H1 (cell line): ENCODE data around the gene ZNF446.

Experiments used
- CBX5 ChIP-seq: fragments of 300-800, 300-1000 bp; sonication (generic); IDR thresholded peaks from 2 replicates; pipeline ENCODE4 v1.7.1; 2016; ENCODE audit warnings: antibody characterized with exemption, low read length, low read depth
- CEBPB ChIP-seq: IDR thresholded peaks from 2 replicates; pipeline ENCODE4 v1.6.1; 2012; ENCODE audit warnings: low read depth, low read length
- CTCF ChIP-seq, 3 experiments: IDR thresholded peaks; 1 replicate in 2 of 3; 2 replicates in 1 of 3; pipeline versions ENCODE4 v1.5.1 to v1.6.1; 2011; ENCODE audit warnings: low read length in 3 of 3, mild to moderate bottlenecking in 3 of 3, inconsistent platforms in 2 of 3, low read depth in 1 of 3, moderate library complexity in 1 of 3; ENCODE audit not compliant: insufficient read depth in 1 of 3; ENCODE audit errors: control extremely low read depth in 1 of 3
- E2F6 ChIP-seq: IDR thresholded peaks from 2 replicates; pipeline ENCODE4 v1.6.1; 2012; ENCODE audit warnings: inconsistent platforms
- EZH2 ChIP-seq: fragments of 200-600 bp; sonication (generic); IDR thresholded peaks from 2 replicates; pipeline ENCODE4 v1.7.1; 2012; ENCODE audit warnings: low read depth, mild to moderate bottlenecking, moderate library complexity, low read length, inconsistent platforms; ENCODE audit not compliant: severe bottlenecking
- NANOG ChIP-seq: IDR thresholded peaks from 2 replicates; pipeline ENCODE4 v1.6.1; 2011; ENCODE audit warnings: low read length, low read depth, mild to moderate bottlenecking, inconsistent platforms; ENCODE audit not compliant: insufficient read depth, poor library complexity, severe bottlenecking
- POLR2A ChIP-seq, 2 experiments: IDR thresholded peaks; 1 replicate in 1 of 2; 2 replicates in 1 of 2; pipeline ENCODE4 v1.6.1; 2011; ENCODE audit warnings: low read depth in 2 of 2, low read length in 2 of 2, mild to moderate bottlenecking in 2 of 2; ENCODE audit errors: control extremely low read depth in 1 of 2
- POLR2AphosphoS5 ChIP-seq: IDR thresholded peaks from 2 replicates; pipeline ENCODE4 v1.6.1; 2011; ENCODE audit warnings: low read depth, low read length
- RAD21 ChIP-seq, 2 experiments: IDR thresholded peaks in 1 of 2; conservative IDR thresholded peaks in 1 of 2; 2 replicates each; pipeline ENCODE4 v1.6.1; 2011; ENCODE audit warnings: low read depth in 2 of 2, low read length in 2 of 2, improper control_type of control experiment in 1 of 2, inconsistent platforms in 1 of 2, mild to moderate bottlenecking in 1 of 2, moderate library complexity in 1 of 2
- SIX5 ChIP-seq: IDR thresholded peaks from 2 replicates; pipeline ENCODE4 v1.6.1; 2011; ENCODE audit warnings: mild to moderate bottlenecking, low read depth, low read length
- TAF7 ChIP-seq: optimal IDR thresholded peaks from 2 replicates; pipeline ENCODE3; 2011; ENCODE audit warnings: low read depth, mild to moderate bottlenecking, inconsistent platforms, low read length, moderate library complexity, borderline replicate concordance
- TEAD4 ChIP-seq: IDR thresholded peaks from 2 replicates; pipeline ENCODE4 v1.6.1; 2012; ENCODE audit warnings: low read depth, low read length, inconsistent platforms, mixed read lengths
- YY1 ChIP-seq: IDR thresholded peaks from 2 replicates; pipeline ENCODE4 v1.6.1; 2011; ENCODE audit warnings: low read depth, mild to moderate bottlenecking, low read length
- TF ChIP-seq, protein P1 (sequence below): IDR thresholded peaks from 2 replicates; pipeline ENCODE4 v1.6.1; 2012; ENCODE audit warnings: inconsistent platforms

GRCh38 chr19:58491393-58491792, 15.2 kb downstream of the ZNF446 start:
- TF ChIP-seq CTCF (IDR thresholded peaks at IDR 0.05; ENCODE audit: control extremely low read depth in 1 of 3, insufficient read depth in 1 of 3, low read depth in 1 of 3, low read length in 3 of 3): no peak
- no peak for TF ChIP-seq TAF7
- no peak for TF ChIP-seq POLR2A (IDR thresholded peaks at IDR 0.05; ENCODE audit: control extremely low read depth in 1 of 2, low read depth in 2 of 2, low read length in 2 of 2)
- TF ChIP-seq POLR2AphosphoS5: no peak
- no peak for TF ChIP-seq SIX5
- TF ChIP-seq EZH2: no peak
- no peak for TF ChIP-seq E2F6
- TF ChIP-seq, protein P1, sequence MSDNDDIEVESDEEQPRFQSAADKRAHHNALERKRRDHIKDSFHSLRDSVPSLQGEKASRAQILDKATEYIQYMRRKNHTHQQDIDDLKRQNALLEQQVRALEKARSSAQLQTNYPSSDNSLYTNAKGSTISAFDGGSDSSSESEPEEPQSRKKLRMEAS: no peak
- TF ChIP-seq NANOG: no peak
- TF ChIP-seq RAD21 (IDR thresholded peaks at IDR 0.05 in 1 of 2, conservative IDR thresholded peaks at IDR 0.05 in 1 of 2; ENCODE audit: low read depth in 2 of 2, low read length in 2 of 2): no peak
- TF ChIP-seq CEBPB: no peak
- no peak for TF ChIP-seq CBX5
- no peak for TF ChIP-seq TEAD4
- no peak for TF ChIP-seq YY1
